CD4-positive, alpha-beta memory T cell (primary cell): ENCODE measurements around the gene B4GALT1. TPM values are rescaled to one million over a fixed set of nuclear protein-coding genes. Genes with fewer than 3 reads are reported as not detected.
"Not testable (repeated sequence)": the region's sequence is repeated elsewhere in the genome, so short reads cannot be mapped to it uniquely, and the experiment has no call there.

Source experiments
- CTCF ChIA-PET: fragments of 350-600 bp; sonication (Branson Sonifier 250); formaldehyde crosslinking; loops from one replicate; lab custom pipeline; 2021; ENCODE audit warnings: inconsistent platforms; ENCODE audit not compliant: partially characterized antibody; lab: Charles Lee
- POLR2A ChIA-PET: fragments of 350-600 bp; sonication (Branson Sonifier 250); formaldehyde crosslinking; loops from one replicate; lab custom pipeline; 2021; ENCODE audit not compliant: partially characterized antibody; lab: Charles Lee
- DNase-seq, 5 donors: peaks; one replicate each; pipeline versions ENCODE4 v3.0.0 to v3.0.0-alpha.2; 2020 to 2022; ENCODE audit warnings: mixed read lengths in 1 of 5
- H3K27ac ChIP-seq: one replicate; pipeline ENCODE4 v1.7.0; 2013; ENCODE audit warnings: low read depth, low read length
- H3K27me3 ChIP-seq: 2 replicates; pipeline ENCODE4 v1.7.0; 2013; ENCODE audit warnings: mild to moderate bottlenecking, low read length, moderate library complexity; ENCODE audit not compliant: insufficient read depth
- H3K36me3 ChIP-seq: 2 replicates; pipeline ENCODE4 v1.7.0; 2013; ENCODE audit warnings: mild to moderate bottlenecking, low read length, moderate library complexity; ENCODE audit not compliant: insufficient read depth
- H3K4me1 ChIP-seq: 2 replicates; pipeline ENCODE4 v1.7.0; 2013; ENCODE audit warnings: mild to moderate bottlenecking, low read length, moderate library complexity; ENCODE audit not compliant: insufficient read depth
- H3K4me3 ChIP-seq, 2 donors: one replicate each; pipeline ENCODE4 v1.7.0; 2013; ENCODE audit warnings: low read length in 2 of 2, mild to moderate bottlenecking in 1 of 2
- H3K9me3 ChIP-seq, 2 donors: one replicate each; pipeline ENCODE4 v1.7.0; 2013; ENCODE audit warnings: low read length in 2 of 2, control low read depth in 1 of 2; ENCODE audit not compliant: control insufficient read depth in 1 of 2
- H3K27ac Mint-ChIP-seq, 7 donors: one replicate each; pipeline ENCODE4 v1.8.0; 2020 to 2021; ENCODE audit warnings: mixed read lengths in 7 of 7, mild to moderate bottlenecking in 6 of 7, inconsistent platforms in 3 of 7, moderate library complexity in 3 of 7
- H3K27me3 Mint-ChIP-seq, 2 donors: one replicate each; pipeline ENCODE4 v1.8.0; 2020 to 2021; ENCODE audit warnings: mixed read lengths in 2 of 2
- H3K36me3 Mint-ChIP-seq, 2 donors: one replicate each; pipeline ENCODE4 v1.8.0; 2020 to 2021; ENCODE audit warnings: mixed read lengths in 2 of 2, inconsistent platforms in 1 of 2, mild to moderate bottlenecking in 1 of 2
- H3K4me1 Mint-ChIP-seq, 4 donors: one replicate each; pipeline ENCODE4 v1.8.0; 2020 to 2021; ENCODE audit warnings: mixed read lengths in 4 of 4, mild to moderate bottlenecking in 1 of 4
- H3K4me3 Mint-ChIP-seq, 8 donors: one replicate each; pipeline ENCODE4 v1.8.0; 2020 to 2021; ENCODE audit warnings: mixed read lengths in 8 of 8, mild to moderate bottlenecking in 7 of 8, moderate library complexity in 6 of 8, inconsistent platforms in 3 of 8
- H3K9me3 Mint-ChIP-seq, 8 donors: one replicate each; pipeline ENCODE4 v1.8.0; 2020 to 2021; ENCODE audit warnings: mixed read lengths in 8 of 8, mild to moderate bottlenecking in 5 of 8, inconsistent platforms in 3 of 8, moderate library complexity in 1 of 8
- intact Hi-C: fragments of 100-400 bp; cut with micrococcal nuclease; formaldehyde crosslinking; loops from one replicate; pipeline ENCODE4 v1.15.1; 2023
- polyA plus RNA-seq, 2 donors: library from polyadenylated mRNA; unstranded; fragments of 300-500 nt; fragmentation: Illumina TruSeq; gene quantifications; one replicate each; pipeline ENCODE4 v1.2.3, GENCODE V29; 2021
- total RNA-seq, 2 experiments: library from RNA; stranded (reverse); gene quantifications; one replicate each; pipeline ENCODE4 v1.2.3, GENCODE V29; 2021

The B4GALT1 gene
- total and polyA plus RNA-seq, 4 experiments from 2014 or later = 16.6 to 56.0 (median 43.1) TPM

- intact Hi-C loops = loop anchor here (5.0 kb wide), 3 partner anchors 33 to 1212 kb away; partner anchors contain the start of genes MYORG and NDUFB6
- CTCF ChIA-PET = not testable (repeated sequence)
Observed at GRCh38 chr9:33164921-33165262, 2.2 kb downstream of the B4GALT1 start.

GRCh38 chr9:33164138-33164809, 2.9 kb downstream of the B4GALT1 start:
- Mint-ChIP-seq H3K27me3 (no peaks in the 10 kb centered on the region), H3K9me3 (peaks cover 0 to 2% (median 0%) of the 10 kb centered on the region in 8 donors), H3K36me3 (peaks cover 0 to 20% of the 10 kb centered on the region in 2 donors), H3K4me1 (peaks cover 67 to 88% (median 77%) of the 10 kb centered on the region in 4 donors), H3K4me3 (peak overlapping the region; percentile 90 to 95 (median 92)), H3K27ac (peak overlapping the region; percentile 93 to 100 (median 97))
- POLR2A ChIA-PET = interaction anchor here (2.9 to 14.4 kb wide), 2 partner anchors 13 to 24 kb away, joined by 14 to 376 read pairs; no protein-coding TSS in a partner anchor
- Histone ChIP-seq H3K27ac (peak overlapping the region; percentile 93), H3K4me1 (peaks cover 77% of the 10 kb centered on the region), H3K36me3 (no peaks in the 10 kb centered on the region), H3K4me3 (peak overlapping the region; percentile 30 to 53), H3K9me3 (no peaks in the 10 kb centered on the region), H3K27me3 (no peaks in the 10 kb centered on the region)
- intact Hi-C loops = no loop called here
- CTCF ChIA-PET = interaction anchor here (2.4 kb wide), 1 partner anchor 23 kb away, joined by 6 read pairs; no protein-coding TSS in a partner anchor
- DNase-seq = peak; percentile 36 to 55 (median 50)

More at GRCh38 chr9:33164921-33165262, 2.2 kb downstream of the B4GALT1 start:
- not testable (repeated sequence) for H3K9me3 ChIP-seq, H3K9me3 Mint-ChIP-seq, H3K36me3 ChIP-seq, H3K27me3 Mint-ChIP-seq, H3K27me3 ChIP-seq
- Mint-ChIP-seq H3K36me3 (peaks cover 0 to 20% of the 10 kb centered on the region in 2 donors), H3K4me1 (peaks cover 61 to 83% (median 70%) of the 10 kb centered on the region in 4 donors), H3K27ac (peak overlapping the region; percentile 96 to 99 (median 97)), H3K4me3 (peak overlapping the region; percentile 90 to 95 (median 92))
- DNase-seq = peak in 1 of 5 donors; percentile 37
- POLR2A ChIA-PET = interaction anchor here (1.1 to 14.4 kb wide), 4 partner anchors 9 to 139 kb away, joined by 5 to 376 read pairs (median 21); partner anchors contain the start of gene DNAJA1
- Histone ChIP-seq H3K4me1 (peaks cover 71% of the 10 kb centered on the region), H3K4me3 (peak overlapping the region; percentile 53 to 99), H3K27ac (peak overlapping the region; percentile 93)

- ChIA-PET CTCF (interaction anchor here (2.4 kb wide), 1 partner anchor 23 kb away, joined by 6 read pairs; no protein-coding TSS in a partner anchor), POLR2A (interaction anchor here (1.0 to 14.4 kb wide), 3 partner anchors 13 to 127 kb away, joined by 3 to 376 read pairs (median 14); partner anchors contain the start of gene NFX1)
- H3K27me3 Mint-ChIP-seq = no peaks in the 10 kb centered on the region
- DNase-seq = no peak
- peaks cover 0 to 2% (median 0%) of the 10 kb centered on the region in 8 donors for H3K9me3 Mint-ChIP-seq
- intact Hi-C loops = no loop called here
- no peaks in the 10 kb centered on the region for H3K27me3 ChIP-seq
- H3K4me3 Mint-ChIP-seq = peak overlapping the region; percentile 90 to 95 (median 92)
- no peaks in the 10 kb centered on the region for H3K36me3 ChIP-seq
- peak overlapping the region; percentile 30 to 53 for H3K4me3 ChIP-seq
- peak overlapping the region; percentile 96 to 100 (median 97) for H3K27ac Mint-ChIP-seq
- peaks cover 82% of the 10 kb centered on the region for H3K4me1 ChIP-seq
- peaks cover 67 to 88% (median 77%) of the 10 kb centered on the region in 4 donors for H3K4me1 Mint-ChIP-seq
- peaks cover 0 to 20% of the 10 kb centered on the region in 2 donors for H3K36me3 Mint-ChIP-seq
- peak overlapping the region; percentile 93 for H3K27ac ChIP-seq
- H3K9me3 ChIP-seq = no peaks in the 10 kb centered on the region
Observed at GRCh38 chr9:33163433-33164137, 3.6 kb downstream of the B4GALT1 start.

- H3K36me3 ChIP-seq = no peaks in the 10 kb centered on the region
- H3K9me3 ChIP-seq = no peaks in the 10 kb centered on the region
- Mint-ChIP-seq H3K27me3 (no peaks in the 10 kb centered on the region), H3K4me1 (peaks cover 67 to 88% (median 77%) of the 10 kb centered on the region in 4 donors), H3K27ac (peak overlapping the region; percentile 96 to 100 (median 98)), H3K9me3 (peaks cover 0 to 2% (median 0%) of the 10 kb centered on the region in 8 donors), H3K36me3 (peaks cover 0 to 20% of the 10 kb centered on the region in 2 donors), H3K4me3 (peak overlapping the region; percentile 64 to 95 (median 92))
- ChIA-PET POLR2A (interaction anchor here (1.0 to 14.4 kb wide), 4 partner anchors 12 to 128 kb away, joined by 3 to 376 read pairs (median 8); partner anchors contain the start of gene NFX1), CTCF (interaction anchor here (1.6 to 2.4 kb wide), 2 partner anchors 12 to 22 kb away, joined by 4 to 6 read pairs; no protein-coding TSS in a partner anchor)
- intact Hi-C loops = no loop called here
- no peaks in the 10 kb centered on the region for H3K27me3 ChIP-seq
- H3K4me1 ChIP-seq = peaks cover 82% of the 10 kb centered on the region
- no peak overlapping the region for H3K4me3 ChIP-seq
- no peak for DNase-seq
- peak overlapping the region; percentile 93 for H3K27ac ChIP-seq
Observed at GRCh38 chr9:33162721-33163311, 4.3 kb downstream of the B4GALT1 start.

- H3K4me1 ChIP-seq = peaks cover 89% of the 10 kb centered on the region
- H3K4me1 Mint-ChIP-seq = peaks cover 68 to 94% (median 80%) of the 10 kb centered on the region in 4 donors
- peak overlapping the region; percentile 4 to 95 (median 84) for H3K4me3 Mint-ChIP-seq
- no peaks in the 10 kb centered on the region for H3K27me3 Mint-ChIP-seq
- H3K36me3 Mint-ChIP-seq = peaks cover 0 to 20% of the 10 kb centered on the region in 2 donors
- no peaks in the 10 kb centered on the region for H3K27me3 ChIP-seq
- peak in 1 of 5 donors; percentile 39 for DNase-seq
- no peaks in the 10 kb centered on the region for H3K9me3 ChIP-seq
- no peaks in the 10 kb centered on the region for H3K36me3 ChIP-seq
- CTCF ChIA-PET = interaction anchor here (1.1 to 3.2 kb wide), 6 partner anchors 9 to 65 kb away, joined by 3 to 18 read pairs (median 6); no protein-coding TSS in a partner anchor
- peak overlapping the region; percentile 96 to 100 (median 98) for H3K27ac Mint-ChIP-seq
- POLR2A ChIA-PET = interaction anchor here (0.8 to 14.4 kb wide), 8 partner anchors 9 to 129 kb away, joined by 3 to 376 read pairs (median 6); partner anchors contain the start of genes NFX1 and SMU1
- H3K27ac ChIP-seq = peak overlapping the region; percentile 93
- intact Hi-C loops = loop anchor here (1.0 kb wide), 1 partner anchor 11 kb away; no protein-coding TSS in a partner anchor
- peak overlapping the region in 1 of 2 donors; percentile 18 for H3K4me3 ChIP-seq
- H3K9me3 Mint-ChIP-seq = peaks cover 0 to 2% (median 0%) of the 10 kb centered on the region in 8 donors
Observed at GRCh38 chr9:33161589-33162132, 5.5 kb downstream of the B4GALT1 start.

- CTCF ChIA-PET = interaction anchor here (1.1 to 3.2 kb wide), 5 partner anchors 10 to 65 kb away, joined by 3 to 18 read pairs (median 7); no protein-coding TSS in a partner anchor
Observed at GRCh38 chr9:33161011-33161588, 6.0 kb downstream of the B4GALT1 start.

More at GRCh38 chr9:33161011-33161588, 6.0 kb downstream of the B4GALT1 start:
- Mint-ChIP-seq H3K36me3 (peaks cover 0 to 19% of the 10 kb centered on the region in 2 donors), H3K4me3 (peak overlapping the region; percentile 75 to 95 (median 84)), H3K27me3 (no peaks in the 10 kb centered on the region), H3K27ac (peak overlapping the region; percentile 96 to 100 (median 98)), H3K9me3 (peaks cover 0 to 2% (median 0%) of the 10 kb centered on the region in 8 donors), H3K4me1 (peaks cover 69 to 99% (median 82%) of the 10 kb centered on the region in 4 donors)
- POLR2A ChIA-PET = interaction anchor here (1.1 to 14.4 kb wide), 8 partner anchors 10 to 136 kb away, joined by 3 to 376 read pairs (median 7); partner anchors contain the start of genes DNAJA1 and NFX1
- peaks cover 95% of the 10 kb centered on the region for H3K4me1 ChIP-seq
- H3K4me3 ChIP-seq = no peak overlapping the region
- intact Hi-C loops = loop anchor here (1.0 kb wide), 1 partner anchor 11 kb away; no protein-coding TSS in a partner anchor
- peak overlapping the region; percentile 93 for H3K27ac ChIP-seq
- peak in 3 of 5 donors; percentile 42 to 83 (median 45) for DNase-seq
- H3K9me3 ChIP-seq = no peaks in the 10 kb centered on the region
- H3K36me3 ChIP-seq = no peaks in the 10 kb centered on the region
- no peaks in the 10 kb centered on the region for H3K27me3 ChIP-seq
